Ishikawa (cell line): ENCODE measurements around the gene TLE5.

Experiments used
- CEBPB ChIP-seq: IDR thresholded peaks from 2 replicates; pipeline ENCODE4 v1.6.1; 2012
- CREB1 ChIP-seq: IDR thresholded peaks from 2 replicates; pipeline ENCODE4 v1.6.1; 2012; ENCODE audit warnings: low read depth
- EGR1 ChIP-seq: IDR thresholded peaks from 2 replicates; pipeline ENCODE4 v1.6.1; 2012
- EP300 ChIP-seq: IDR thresholded peaks from 2 replicates; pipeline ENCODE4 v1.6.1; 2012; ENCODE audit warnings: borderline replicate concordance
- FOXM1 ChIP-seq: IDR thresholded peaks from 2 replicates; pipeline ENCODE4 v1.6.1; 2012; ENCODE audit warnings: low read depth, borderline replicate concordance
- NFIC ChIP-seq: IDR thresholded peaks from 2 replicates; pipeline ENCODE4 v1.6.1; 2012
- RAD21 ChIP-seq: IDR thresholded peaks from 2 replicates; pipeline ENCODE4 v1.6.1; 2012; ENCODE audit warnings: low read depth
- TAF1 ChIP-seq: IDR thresholded peaks from 2 replicates; pipeline ENCODE4 v1.6.1; 2012; ENCODE audit warnings: low read depth, mild to moderate bottlenecking
- TCF12 ChIP-seq: IDR thresholded peaks from 2 replicates; pipeline ENCODE4 v1.6.1; 2012; ENCODE audit warnings: low read depth
- TEAD4 ChIP-seq: IDR thresholded peaks from 2 replicates; pipeline ENCODE4 v1.6.1; 2012
- YY1 ChIP-seq: IDR thresholded peaks from 2 replicates; pipeline ENCODE4 v1.6.1; 2012; ENCODE audit warnings: low read depth
- ZBTB7A ChIP-seq: IDR thresholded peaks from 2 replicates; pipeline ENCODE4 v1.6.1; 2012; ENCODE audit warnings: low read depth
- TF ChIP-seq, protein P1 (sequence below): IDR thresholded peaks from 2 replicates; pipeline ENCODE4 v1.6.1; 2012
- TF ChIP-seq, protein P2 (sequence below): IDR thresholded peaks from 2 replicates; pipeline ENCODE4 v1.6.1; 2012
- TF ChIP-seq, protein P3 (sequence below): IDR thresholded peaks from 2 replicates; pipeline ENCODE4 v1.6.1; 2012; ENCODE audit warnings: low read depth, mild to moderate bottlenecking

Gene TLE5

DNA sequence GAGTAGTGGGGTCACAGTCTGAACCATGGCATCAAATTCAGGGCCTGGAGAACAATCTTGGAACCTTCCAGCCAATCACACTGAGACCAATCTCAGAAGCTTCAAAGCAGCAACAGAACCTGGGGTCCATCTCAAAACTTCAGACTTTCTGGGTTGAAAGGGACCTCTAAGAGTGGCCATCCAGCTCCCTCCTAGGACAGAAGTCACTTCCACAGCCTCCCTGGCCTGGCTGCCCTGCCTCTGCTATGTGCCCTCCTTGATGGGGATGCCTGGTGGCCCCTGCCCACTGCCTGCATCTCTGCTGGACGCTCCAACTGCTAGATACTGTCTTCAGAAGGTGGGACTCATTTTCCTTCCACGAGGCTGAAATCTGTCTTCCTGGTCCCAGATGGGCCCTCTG lies 35.0 kb downstream of the TLE5 start:
- TF ChIP-seq FOXM1, result no peak
- TF ChIP-seq TCF12, result no peak
- no peak for TF ChIP-seq TEAD4
- no peak for TF ChIP-seq EP300
- no peak for TF ChIP-seq CREB1
- TF ChIP-seq, protein P1, sequence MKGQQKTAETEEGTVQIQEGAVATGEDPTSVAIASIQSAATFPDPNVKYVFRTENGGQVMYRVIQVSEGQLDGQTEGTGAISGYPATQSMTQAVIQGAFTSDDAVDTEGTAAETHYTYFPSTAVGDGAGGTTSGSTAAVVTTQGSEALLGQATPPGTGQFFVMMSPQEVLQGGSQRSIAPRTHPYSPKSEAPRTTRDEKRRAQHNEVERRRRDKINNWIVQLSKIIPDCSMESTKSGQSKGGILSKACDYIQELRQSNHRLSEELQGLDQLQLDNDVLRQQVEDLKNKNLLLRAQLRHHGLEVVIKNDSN, result no peak
- no peak for TF ChIP-seq ZBTB7A
- TF ChIP-seq NFIC, result no peak
- TF ChIP-seq CEBPB, result no peak
- TF ChIP-seq EGR1, result no peak
- TF ChIP-seq RAD21, result no peak
- TF ChIP-seq YY1, result no peak
- TF ChIP-seq, protein P2, sequence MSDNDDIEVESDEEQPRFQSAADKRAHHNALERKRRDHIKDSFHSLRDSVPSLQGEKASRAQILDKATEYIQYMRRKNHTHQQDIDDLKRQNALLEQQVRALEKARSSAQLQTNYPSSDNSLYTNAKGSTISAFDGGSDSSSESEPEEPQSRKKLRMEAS, result no peak
- TF ChIP-seq, protein P3, sequence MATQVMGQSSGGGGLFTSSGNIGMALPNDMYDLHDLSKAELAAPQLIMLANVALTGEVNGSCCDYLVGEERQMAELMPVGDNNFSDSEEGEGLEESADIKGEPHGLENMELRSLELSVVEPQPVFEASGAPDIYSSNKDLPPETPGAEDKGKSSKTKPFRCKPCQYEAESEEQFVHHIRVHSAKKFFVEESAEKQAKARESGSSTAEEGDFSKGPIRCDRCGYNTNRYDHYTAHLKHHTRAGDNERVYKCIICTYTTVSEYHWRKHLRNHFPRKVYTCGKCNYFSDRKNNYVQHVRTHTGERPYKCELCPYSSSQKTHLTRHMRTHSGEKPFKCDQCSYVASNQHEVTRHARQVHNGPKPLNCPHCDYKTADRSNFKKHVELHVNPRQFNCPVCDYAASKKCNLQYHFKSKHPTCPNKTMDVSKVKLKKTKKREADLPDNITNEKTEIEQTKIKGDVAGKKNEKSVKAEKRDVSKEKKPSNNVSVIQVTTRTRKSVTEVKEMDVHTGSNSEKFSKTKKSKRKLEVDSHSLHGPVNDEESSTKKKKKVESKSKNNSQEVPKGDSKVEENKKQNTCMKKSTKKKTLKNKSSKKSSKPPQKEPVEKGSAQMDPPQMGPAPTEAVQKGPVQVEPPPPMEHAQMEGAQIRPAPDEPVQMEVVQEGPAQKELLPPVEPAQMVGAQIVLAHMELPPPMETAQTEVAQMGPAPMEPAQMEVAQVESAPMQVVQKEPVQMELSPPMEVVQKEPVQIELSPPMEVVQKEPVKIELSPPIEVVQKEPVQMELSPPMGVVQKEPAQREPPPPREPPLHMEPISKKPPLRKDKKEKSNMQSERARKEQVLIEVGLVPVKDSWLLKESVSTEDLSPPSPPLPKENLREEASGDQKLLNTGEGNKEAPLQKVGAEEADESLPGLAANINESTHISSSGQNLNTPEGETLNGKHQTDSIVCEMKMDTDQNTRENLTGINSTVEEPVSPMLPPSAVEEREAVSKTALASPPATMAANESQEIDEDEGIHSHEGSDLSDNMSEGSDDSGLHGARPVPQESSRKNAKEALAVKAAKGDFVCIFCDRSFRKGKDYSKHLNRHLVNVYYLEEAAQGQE, result no peak
- no peak for TF ChIP-seq TAF1

DNA sequence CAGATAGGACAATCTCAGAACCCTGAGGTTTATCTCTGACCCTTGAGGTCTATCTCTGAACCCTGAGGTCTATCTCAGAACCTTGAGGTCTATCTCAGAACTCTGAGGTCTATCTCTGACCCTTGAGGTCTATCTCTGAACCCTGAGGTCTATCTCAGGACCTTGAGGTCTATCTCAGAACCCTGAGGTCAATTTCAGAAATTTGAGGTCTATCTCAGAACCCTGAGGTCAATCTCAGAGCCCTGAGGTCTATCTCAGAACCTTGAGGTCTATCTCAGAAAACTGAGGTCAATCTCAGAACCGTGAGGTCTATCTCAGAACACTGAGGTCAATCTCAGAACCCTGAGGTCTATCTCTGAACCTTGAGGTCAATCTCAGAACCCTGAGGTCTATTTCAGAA lies 35.5 kb downstream of the TLE5 start:
- TF ChIP-seq TCF12 (no peak), EGR1 (no peak), EP300 (no peak), NFIC (no peak), CREB1 (no peak), YY1 (no peak), RAD21 (no peak), TAF1 (no peak), TEAD4 (no peak), ZBTB7A (no peak), CEBPB (no peak), FOXM1 (no peak)
- TF ChIP-seq, protein P3, result no peak
- TF ChIP-seq, protein P2, result no peak
- TF ChIP-seq, protein P1, result no peak

DNA sequence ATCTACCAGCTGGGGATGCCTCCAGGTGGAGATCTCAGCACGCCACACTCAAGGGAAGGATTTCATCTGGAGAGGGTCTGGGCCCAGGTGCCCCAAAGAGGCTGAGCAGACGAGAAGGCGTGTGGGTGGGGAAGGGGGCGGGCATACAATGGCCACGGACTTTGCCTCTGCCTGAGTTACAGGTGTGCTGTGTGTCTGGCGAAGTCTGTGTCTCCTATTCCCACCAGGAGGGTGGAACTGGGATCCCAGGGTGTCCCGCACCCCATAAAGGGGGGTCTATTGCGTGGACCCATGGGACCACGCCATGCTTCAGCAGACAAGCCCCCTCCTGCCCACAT lies 36.8 kb downstream of the TLE5 start:
- TF ChIP-seq NFIC (no peak), ZBTB7A (no peak), EGR1 (no peak), TCF12 (no peak), EP300 (no peak), YY1 (no peak), FOXM1 (no peak), TAF1 (no peak), CREB1 (no peak), CEBPB (no peak), RAD21 (no peak), TEAD4 (no peak)
- TF ChIP-seq, protein P2, result no peak
- TF ChIP-seq, protein P1, result no peak
- TF ChIP-seq, protein P3, result no peak
